H9 (cell line): ENCODE measurements around the gene GDF15. TPM values are rescaled to one million over a fixed set of nuclear protein-coding genes. Genes with fewer than 3 reads are reported as not detected.

Experiments
- DNase-seq: peaks from one replicate; pipeline ENCODE4 v3.0.0-alpha.2; 2017
- H2AFZ ChIP-seq: one replicate; pipeline ENCODE4 v1.6.1; 2013; ENCODE audit warnings: mild to moderate bottlenecking, low read length, control low read depth, moderate library complexity
- H2AK5ac ChIP-seq: 2 replicates; pipeline ENCODE4 v1.6.1; 2013; ENCODE audit warnings: low read length, control low read depth, mixed read lengths; ENCODE audit not compliant: insufficient read length
- H2BK120ac ChIP-seq: one replicate; pipeline ENCODE4 v1.6.1; 2013; ENCODE audit warnings: low read depth, mild to moderate bottlenecking, low read length, control low read depth, inconsistent platforms; ENCODE audit not compliant: poor library complexity, severe bottlenecking
- H2BK12ac ChIP-seq: 2 replicates; pipeline ENCODE4 v1.6.1; 2013; ENCODE audit warnings: low read length, control low read depth, mixed read lengths, low read depth; ENCODE audit not compliant: insufficient read length
- H2BK15ac ChIP-seq: 2 replicates; pipeline ENCODE4 v1.6.1; 2013; ENCODE audit warnings: low read depth, low read length, control low read depth
- H2BK20ac ChIP-seq: one replicate; pipeline ENCODE4 v1.6.1; 2013; ENCODE audit warnings: low read depth, mild to moderate bottlenecking, low read length, control low read depth, inconsistent platforms; ENCODE audit not compliant: poor library complexity, severe bottlenecking
- H2BK5ac ChIP-seq: 2 replicates; pipeline ENCODE4 v1.6.1; 2013; ENCODE audit warnings: low read length, control low read depth, mixed read lengths; ENCODE audit not compliant: insufficient read length
- H3K14ac ChIP-seq: 2 replicates; pipeline ENCODE4 v1.6.1; 2013; ENCODE audit warnings: low read length, control low read depth; ENCODE audit not compliant: insufficient read depth
- H3K18ac ChIP-seq: 2 replicates; pipeline ENCODE4 v1.6.1; 2013; ENCODE audit warnings: low read depth, mild to moderate bottlenecking, mixed read lengths, low read length, control low read depth; ENCODE audit not compliant: insufficient read length
- H3K23ac ChIP-seq: 2 replicates; pipeline ENCODE4 v1.6.1; 2013; ENCODE audit warnings: low read length, control low read depth, mixed read lengths, low read depth; ENCODE audit not compliant: insufficient read length
- H3K23me2 ChIP-seq: 2 replicates; pipeline ENCODE4 v1.6.1; 2013; ENCODE audit warnings: low read depth, mild to moderate bottlenecking, mixed read lengths, low read length, control low read depth; ENCODE audit not compliant: insufficient read length, poor library complexity, severe bottlenecking
- H3K27ac ChIP-seq: 2 replicates; pipeline ENCODE4 v1.5.1; 2013; ENCODE audit warnings: low read length, control low read depth, mixed read lengths, low read depth; ENCODE audit not compliant: insufficient read length
- H3K27me3 ChIP-seq: 2 replicates; pipeline ENCODE4 v1.6.1; 2013; ENCODE audit warnings: low read length, control low read depth, inconsistent platforms; ENCODE audit not compliant: insufficient read depth
- H3K4ac ChIP-seq: 2 replicates; pipeline ENCODE4 v1.6.1; 2013; ENCODE audit warnings: low read depth, mild to moderate bottlenecking, control low read depth, inconsistent platforms, low read length, moderate library complexity
- H3K4me1 ChIP-seq: 2 replicates; pipeline ENCODE4 v1.6.1; 2013; ENCODE audit warnings: low read length, control low read depth, inconsistent platforms; ENCODE audit not compliant: insufficient read depth
- H3K4me2 ChIP-seq: 2 replicates; pipeline ENCODE4 v1.6.1; 2013; ENCODE audit warnings: low read length, control low read depth, mixed read lengths; ENCODE audit not compliant: insufficient read length, insufficient read depth
- H3K56ac ChIP-seq: 2 replicates; pipeline ENCODE4 v1.6.1; 2013; ENCODE audit warnings: low read depth, mild to moderate bottlenecking, mixed read lengths, low read length, control low read depth; ENCODE audit not compliant: insufficient read length
- H3K79me1 ChIP-seq: 2 replicates; pipeline ENCODE4 v1.6.1; 2013; ENCODE audit warnings: low read depth, mild to moderate bottlenecking, moderate library complexity, low read length, control low read depth, inconsistent platforms; ENCODE audit not compliant: insufficient read depth, poor library complexity, severe bottlenecking
- H3K79me2 ChIP-seq: 2 replicates; pipeline ENCODE4 v1.6.1; 2013; ENCODE audit warnings: low read length, control low read depth, inconsistent platforms; ENCODE audit not compliant: insufficient read depth
- H3K9ac ChIP-seq: 2 replicates; pipeline ENCODE4 v1.6.1; 2013; ENCODE audit warnings: low read length, control low read depth, mixed read lengths; ENCODE audit not compliant: insufficient read length; ENCODE audit errors: extremely low read depth
- H3K9me3 ChIP-seq: one replicate; pipeline ENCODE4 v1.6.1; 2013; ENCODE audit warnings: low read depth, low read length, inconsistent platforms; ENCODE audit not compliant: control insufficient read depth
- H3T11ph ChIP-seq: one replicate; pipeline ENCODE4 v1.6.1; 2013; ENCODE audit warnings: mild to moderate bottlenecking, low read length, control low read depth, inconsistent platforms
- H4K20me1 ChIP-seq: one replicate; pipeline ENCODE4 v1.6.1; 2013; ENCODE audit not compliant: control insufficient read depth, insufficient read length, insufficient read depth
- H4K5ac ChIP-seq: 2 replicates; pipeline ENCODE4 v1.6.1; 2013; ENCODE audit warnings: low read depth, mild to moderate bottlenecking, mixed read lengths, low read length, control low read depth; ENCODE audit not compliant: insufficient read length
- H4K8ac ChIP-seq: replicated peaks from 2 replicates; pipeline ENCODE4 v1.6.1; 2013; ENCODE audit warnings: low read length, control low read depth, mixed read lengths, low read depth; ENCODE audit not compliant: insufficient read length
- H4K91ac ChIP-seq: 2 replicates; pipeline ENCODE4 v1.6.1; 2013; ENCODE audit warnings: low read depth, mild to moderate bottlenecking, moderate library complexity, mixed read lengths, low read length, control low read depth; ENCODE audit not compliant: insufficient read length
- H3K27ac Mint-ChIP-seq, 3 experiments: 2 replicates in 2 of 3; 3 replicates in 1 of 3; pipeline ENCODE4 v1.8.0; 2020 to 2021; ENCODE audit warnings: mixed read lengths in 3 of 3, mild to moderate bottlenecking in 1 of 3, moderate library complexity in 1 of 3
- H3K27me3 Mint-ChIP-seq: 2 replicates; pipeline ENCODE4 v1.8.0; 2021; ENCODE audit warnings: low read depth, mild to moderate bottlenecking, moderate library complexity, mixed read lengths
- H3K36me3 Mint-ChIP-seq, 3 experiments: 2 replicates in 2 of 3; 3 replicates in 1 of 3; pipeline ENCODE4 v1.8.0; 2020 to 2021; ENCODE audit warnings: low read depth in 3 of 3, mixed read lengths in 3 of 3; ENCODE audit not compliant: insufficient read depth in 1 of 3
- H3K4me1 Mint-ChIP-seq, 2 experiments: 2 replicates each; pipeline ENCODE4 v1.8.0; 2020; ENCODE audit warnings: mixed read lengths in 2 of 2
- H3K4me3 Mint-ChIP-seq, 2 experiments: 2 replicates in 1 of 2; 3 replicates in 1 of 2; pipeline ENCODE4 v1.8.0; 2020 to 2021; ENCODE audit warnings: mild to moderate bottlenecking in 2 of 2, mixed read lengths in 2 of 2, moderate library complexity in 1 of 2
- H3K9me3 Mint-ChIP-seq, 2 experiments: 2 replicates in 1 of 2; 3 replicates in 1 of 2; pipeline ENCODE4 v1.8.0; 2020; ENCODE audit warnings: mild to moderate bottlenecking in 2 of 2, mixed read lengths in 2 of 2, moderate library complexity in 1 of 2
- WGBS: extraction: QIAGEN DNeasy Blood & Tissue Kit; methylation state at CpG from one replicate; pipeline ENCODE4 v1.1.7; 2013; ENCODE audit warnings: missing lambda C conversion rate, low lambda C conversion rate, mixed read lengths; ENCODE audit not compliant: insufficient read length; ENCODE audit errors: extremely low coverage; 5-methylcytosine and 5-hydroxymethylcytosine counted together
- total RNA-seq: library from RNA; stranded (reverse); gene quantifications from 2 replicates; pipeline ENCODE4 v1.2.1, GENCODE V29; 2021
- TF ChIP-seq, protein P1 (sequence below): fragments of 200-600 bp; sonication (generic); conservative IDR thresholded peaks from 3 replicates; pipeline ENCODE4 v1.8.0; 2021; ENCODE audit warnings: antibody characterized with exemption, mild to moderate bottlenecking

GDF15 gene
- total RNA-seq, 1 experiment from 2014 or later = 5.7 TPM

- Histone ChIP-seq H3K27me3 (no peaks in the 10 kb centered on the region), H4K5ac (no peak overlapping the region), H3K4ac (no peak overlapping the region), H2BK20ac (no peak overlapping the region), H3K23ac (no peak overlapping the region), H3K23me2 (no peaks in the 10 kb centered on the region), H2BK120ac (no peak overlapping the region), H2BK15ac (no peak overlapping the region), H4K91ac (no peak overlapping the region), H3K4me2 (no peak overlapping the region), H3K27ac (no peak overlapping the region), H2BK12ac (no peak overlapping the region), H4K20me1 (no peaks in the 10 kb centered on the region), H3K14ac (no peak overlapping the region; the same call in 1 of the 2 replicates), H2BK5ac (no peak overlapping the region), H3K9me3 (no peaks in the 10 kb centered on the region), H3K9ac (no peak overlapping the region), H3K79me2 (no peaks in the 10 kb centered on the region), H3K4me1 (no peaks in the 10 kb centered on the region), H3K56ac (no peak overlapping the region), H2AK5ac (no peak overlapping the region), H2AFZ (no peak overlapping the region), H4K8ac (no peak overlapping the region), H3T11ph (no peak overlapping the region), H3K18ac (no peak overlapping the region), H3K79me1 (no peaks in the 10 kb centered on the region)
- Mint-ChIP-seq H3K9me3 (no peaks in the 10 kb centered on the region), H3K27ac (no peak overlapping the region), H3K4me1 (peaks cover 4 to 8% of the 10 kb centered on the region in 2 experiments; a peak in 3 of 4 replicates), H3K27me3 (peaks cover 17% of the 10 kb centered on the region), H3K36me3 (no peaks in the 10 kb centered on the region), H3K4me3 (no peak overlapping the region)
- TF ChIP-seq, protein P1, sequence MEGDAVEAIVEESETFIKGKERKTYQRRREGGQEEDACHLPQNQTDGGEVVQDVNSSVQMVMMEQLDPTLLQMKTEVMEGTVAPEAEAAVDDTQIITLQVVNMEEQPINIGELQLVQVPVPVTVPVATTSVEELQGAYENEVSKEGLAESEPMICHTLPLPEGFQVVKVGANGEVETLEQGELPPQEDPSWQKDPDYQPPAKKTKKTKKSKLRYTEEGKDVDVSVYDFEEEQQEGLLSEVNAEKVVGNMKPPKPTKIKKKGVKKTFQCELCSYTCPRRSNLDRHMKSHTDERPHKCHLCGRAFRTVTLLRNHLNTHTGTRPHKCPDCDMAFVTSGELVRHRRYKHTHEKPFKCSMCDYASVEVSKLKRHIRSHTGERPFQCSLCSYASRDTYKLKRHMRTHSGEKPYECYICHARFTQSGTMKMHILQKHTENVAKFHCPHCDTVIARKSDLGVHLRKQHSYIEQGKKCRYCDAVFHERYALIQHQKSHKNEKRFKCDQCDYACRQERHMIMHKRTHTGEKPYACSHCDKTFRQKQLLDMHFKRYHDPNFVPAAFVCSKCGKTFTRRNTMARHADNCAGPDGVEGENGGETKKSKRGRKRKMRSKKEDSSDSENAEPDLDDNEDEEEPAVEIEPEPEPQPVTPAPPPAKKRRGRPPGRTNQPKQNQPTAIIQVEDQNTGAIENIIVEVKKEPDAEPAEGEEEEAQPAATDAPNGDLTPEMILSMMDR = no peak
- DNase-seq = no peak
- no CpG with 5 or more reads among the region's 37 CpGs for WGBS
Observed at GRCh38 chr19:18396471-18397241, 10.7 kb downstream of the GDF15 start.
